K562 (cell line): ENCODE results near the gene TP53I13. TPM values are rescaled to one million over a fixed set of nuclear protein-coding genes. Genes with fewer than 3 reads are reported as not detected.

Experiments used
- ATAC-seq: fragments of 200-7000 bp; cut with Tn5 transposase; 3 replicates; pipeline ENCODE4 v1.9.1; 2020; ENCODE audit warnings: moderate library complexity
- BruUV-seq: library from RNA; stranded (reverse); fragments of 400-500 nt; replicated peaks from 2 replicates; lab custom pipeline; 2021; lab: Mats Ljungman, UMichigan
- CTCF ChIA-PET: fragments of 300-600 bp; formaldehyde crosslinking; extraction: SDS; loops from one replicate; lab custom pipeline; 2021; ENCODE audit warnings: low intra/inter-chr PET ratio; lab: Yijun Ruan, JAX
- POLR2A ChIA-PET: fragments of 300-600, 350-650 bp; sonication (Branson Sonifier 250); formaldehyde crosslinking; extraction: SDS; loops from one replicate; lab custom pipeline; 2021; ENCODE audit warnings: antibody characterized with exemption, inconsistent platforms; lab: Yijun Ruan, JAX
- DNase-seq, 4 experiments: peaks; one replicate each; pipeline versions ENCODE4 v3.0.0 to v3.0.0-alpha.2; 2011 to 2018; ENCODE audit warnings: low spot score in 3 of 4, mixed read lengths in 3 of 4; ENCODE audit errors: extremely low read depth in 1 of 4
- FAIRE-seq: peaks from 2 replicates; lab custom pipeline; 2011; peaks lifted over from hg19 to GRCh38; lab: Jason Lieb, UNC
- H2AFZ ChIP-seq: 2 replicates; pipeline ENCODE4 v1.6.0; 2011; ENCODE audit warnings: low read depth, low read length, control low read depth, inconsistent platforms
- H3K27ac ChIP-seq: fragments of 200-600 bp; 3 replicates; pipeline ENCODE4 v1.8.0; 2011; ENCODE audit warnings: low read depth, mild to moderate bottlenecking, control low read depth, inconsistent platforms, low read length, moderate library complexity, mixed read lengths; ENCODE audit errors: extremely low read depth
- H3K27me3 ChIP-seq, 2 experiments: fragments of 300-600 bp in 1 of 2; 2 replicates in 1 of 2; 3 replicates in 1 of 2; pipeline versions ENCODE4 v1.6.0 to v1.8.0; 2011; ENCODE audit warnings: inconsistent platforms in 2 of 2, low read length in 2 of 2, mild to moderate bottlenecking in 1 of 2, mixed read lengths in 1 of 2, moderate library complexity in 1 of 2; ENCODE audit not compliant: control insufficient read depth in 2 of 2, insufficient read depth in 2 of 2
- H3K36me3 ChIP-seq: fragments of 300-600 bp; 3 replicates; pipeline ENCODE4 v1.8.0; 2011; ENCODE audit warnings: mild to moderate bottlenecking, low read length, inconsistent platforms; ENCODE audit not compliant: control insufficient read depth, insufficient read depth
- H3K4me1 ChIP-seq, 2 experiments: fragments of 200-600 bp in 1 of 2; replicated peaks in 1 of 2; 2 replicates in 1 of 2; 3 replicates in 1 of 2; pipeline versions ENCODE4 v1.5.1 to v1.8.0; 2011; ENCODE audit warnings: inconsistent platforms in 2 of 2, low read length in 2 of 2, mild to moderate bottlenecking in 1 of 2, mixed read lengths in 1 of 2, moderate library complexity in 1 of 2; ENCODE audit not compliant: control insufficient read depth in 2 of 2, insufficient read depth in 2 of 2
- H3K4me2 ChIP-seq: 2 replicates; pipeline ENCODE4 v1.6.1; 2011; ENCODE audit warnings: low read length, control low read depth, inconsistent platforms, mixed read lengths; ENCODE audit not compliant: insufficient read depth
- H3K4me3 ChIP-seq: fragments of 200-600 bp; sonication (generic), shearing (Covaris generic); 2 replicates; pipeline ENCODE4 v1.5.1; 2016; ENCODE audit warnings: control low read depth, inconsistent platforms
- H3K79me2 ChIP-seq: fragments of 200-600 bp; 3 replicates; pipeline ENCODE4 v1.8.0; 2011; ENCODE audit warnings: low read length, inconsistent platforms; ENCODE audit not compliant: control insufficient read depth, insufficient read depth
- H3K9ac ChIP-seq, 2 experiments: 2 replicates each; pipeline versions ENCODE4 v1.6.0 to v1.6.1; 2011; ENCODE audit warnings: low read depth in 2 of 2, low read length in 2 of 2, control low read depth in 1 of 2, inconsistent platforms in 1 of 2, mild to moderate bottlenecking in 1 of 2, mixed read lengths in 1 of 2; ENCODE audit not compliant: insufficient read depth in 1 of 2
- H3K9me1 ChIP-seq: one replicate; pipeline ENCODE4 v1.6.0; 2011; ENCODE audit warnings: inconsistent platforms, mild to moderate bottlenecking, low read length, moderate library complexity; ENCODE audit not compliant: control insufficient read depth, insufficient read depth
- H3K9me3 ChIP-seq: replicated peaks from 2 replicates; pipeline ENCODE4 v1.5.1; 2011; ENCODE audit warnings: low read depth, low read length, inconsistent platforms; ENCODE audit not compliant: control insufficient read depth, insufficient read depth
- H4K20me1 ChIP-seq: replicated peaks from 2 replicates; pipeline ENCODE4 v1.6.1; 2011; ENCODE audit warnings: low read length, inconsistent platforms, mixed read lengths; ENCODE audit not compliant: control insufficient read depth, insufficient read depth
- ADNP ChIP-seq: fragments of 200-800 bp; sonication (Bioruptor generic); IDR thresholded peaks from 2 replicates; pipeline ENCODE4 v1.6.1; 2016; ENCODE audit warnings: missing genetic modification characterization, missing compliant biosample characterization
- AFF4 ChIP-seq: sonication (generic); formaldehyde crosslinking; IDR thresholded peaks from 2 replicates; pipeline ENCODE4 v1.8.0; 2023; ENCODE audit warnings: mild to moderate bottlenecking, missing genetic modification reagents
- ESRRA ChIP-seq: fragments of 450-650 bp; IDR thresholded peaks from 2 replicates; pipeline ENCODE4 v1.6.1; 2014; ENCODE audit warnings: low read depth, mild to moderate bottlenecking, moderate library complexity, borderline replicate concordance
- FIP1L1 ChIP-seq: fragments of 200-400 bp; formaldehyde crosslinking; IDR thresholded peaks from 2 replicates; pipeline ENCODE4 v1.6.1; 2018; ENCODE audit warnings: mild to moderate bottlenecking, low read depth, low read length; ENCODE audit not compliant: poor library complexity, severe bottlenecking
- FOS ChIP-seq: IDR thresholded peaks from 3 replicates; pipeline ENCODE4 v1.6.1; 2011; ENCODE audit not compliant: insufficient read length; ENCODE audit errors: extremely low read depth
- HDAC1 ChIP-seq, 2 experiments: fragments of 450-650 bp; IDR thresholded peaks; 2 replicates each; pipeline ENCODE4 v1.6.1; 2016 to 2017; ENCODE audit warnings: inconsistent platforms in 1 of 2, mild to moderate bottlenecking in 1 of 2, moderate library complexity in 1 of 2
- HMGN3 ChIP-seq: IDR thresholded peaks from 2 replicates; pipeline ENCODE4 v1.6.1; 2011; ENCODE audit warnings: borderline replicate concordance, low read depth, mild to moderate bottlenecking, mixed read lengths, low read length; ENCODE audit not compliant: insufficient read length; ENCODE audit errors: extremely low read depth
- MAX ChIP-seq: sonication (generic); formaldehyde crosslinking; IDR thresholded peaks from 2 replicates; pipeline ENCODE4 v1.9.0; 2022; ENCODE audit warnings: mild to moderate bottlenecking, missing genetic modification reagents
- MTA3 ChIP-seq: fragments of 450-650 bp; formaldehyde crosslinking; IDR thresholded peaks from 2 replicates; pipeline ENCODE4 v1.6.1; 2017; ENCODE audit warnings: mild to moderate bottlenecking, borderline replicate concordance
- POLR2G ChIP-seq: fragments of 200-400 bp; formaldehyde crosslinking; IDR thresholded peaks from 2 replicates; pipeline ENCODE4 v1.6.1; 2017; ENCODE audit warnings: low read depth, mild to moderate bottlenecking, antibody characterized with exemption, low read length, moderate library complexity
- RAD21 ChIP-seq, 2 experiments: fragments of 250-450 bp in 1 of 2; fragments of 450-650 bp in 1 of 2; sonication (Bioruptor Pico) in 1 of 2; formaldehyde crosslinking in 1 of 2; IDR thresholded peaks in 1 of 2; conservative IDR thresholded peaks in 1 of 2; 2 replicates each; pipeline versions ENCODE4 v1.4.0 to v1.8.0; 2020 to 2022; ENCODE audit warnings: mild to moderate bottlenecking in 2 of 2, moderate library complexity in 1 of 2
- RCOR1 ChIP-seq, 2 experiments: IDR thresholded peaks; 2 replicates each; pipeline ENCODE4 v1.6.1; 2012; ENCODE audit warnings: low read depth in 2 of 2, low read length in 2 of 2, borderline replicate concordance in 1 of 2, improper control_type of control experiment in 1 of 2
- SRF ChIP-seq, 2 experiments: fragments of 250-450, 450-650 bp in 1 of 2; sonication (Bioruptor Pico) in 1 of 2; sonication (generic) in 1 of 2; formaldehyde crosslinking; IDR thresholded peaks; 2 replicates each; pipeline versions ENCODE4 v1.5.0 to v1.5.1; 2020 to 2022; ENCODE audit warnings: mild to moderate bottlenecking in 1 of 2, missing genetic modification reagents in 1 of 2
- TAF1 ChIP-seq: IDR thresholded peaks from 2 replicates; pipeline ENCODE4 v1.6.1; 2011; ENCODE audit warnings: mild to moderate bottlenecking, low read length, moderate library complexity; ENCODE audit not compliant: insufficient read depth, control insufficient read depth, severe bottlenecking; ENCODE audit errors: extremely low read depth
- TBL1XR1 ChIP-seq, 2 experiments: IDR thresholded peaks; 2 replicates each; pipeline ENCODE4 v1.6.1; 2012; ENCODE audit warnings: improper control_type of control experiment in 2 of 2, low read length in 2 of 2, mild to moderate bottlenecking in 1 of 2
- ZC3H11A ChIP-seq: IDR thresholded peaks from 2 replicates; pipeline ENCODE4 v1.6.1; 2012; ENCODE audit warnings: low read depth, low read length, improper control_type of control experiment
- WGBS: fragments of 100-300 bp; shearing (Covaris generic); methylation state at CpG from one replicate; pipeline ENCODE4 v1.1.6; 2016; ENCODE audit warnings: low coverage, mixed read lengths; ENCODE audit not compliant: insufficient coverage; ENCODE audit errors: missing lambda C conversion rate; 5-methylcytosine and 5-hydroxymethylcytosine counted together
- in situ Hi-C: fragments of 300-500 bp; cut with MboI; formaldehyde crosslinking; loops from 4 replicates; pipeline ENCODE4 v1.15.0; 2018; ENCODE audit warnings: inconsistent platforms, mixed read lengths
- intact Hi-C: fragments of 100-400 bp; cut with micrococcal nuclease; formaldehyde crosslinking; loops from 2 replicates; pipeline ENCODE4 v1.14.2; 2022
- polyA plus RNA-seq, 8 experiments: library from polyadenylated mRNA; depleted of rRNA in 4 of 8; stranded (reverse) in 5 of 8; unstranded in 3 of 8; fragments of >200 nt; fragmentation: Nextera tagmentation in 2 of 8; fragmentation: Illumina TruSeq in 1 of 8; extraction: Ambion mirVana in 2 of 8; extraction: Trizol in 1 of 8; gene quantifications; 2 replicates each; pipeline versions ENCODE4 v1.2.1 to v1.2.3, GENCODE V29; 2011 to 2014; ENCODE audit warnings: inconsistent platforms in 1 of 8, missing spikeins in 1 of 8
- total RNA-seq, 7 experiments: library from RNA; depleted of rRNA in 6 of 7; stranded (reverse); fragments of >200 nt in 6 of 7; fragmentation: Illumina TruSeq in 2 of 7; extraction: Trizol in 2 of 7; gene quantifications; 2 replicates each; pipeline versions ENCODE4 v1.2.1 to v1.2.3, GENCODE V29; 2011 to 2021; ENCODE audit warnings: low replicate concordance in 1 of 7

TP53I13 gene
- total and polyA plus RNA-seq, 9 of the 15 experiments (the other 6 are each of a cell fraction or from before 2014, with no cell fraction given): 0.08 to 28.3 (median 9.1) TPM

- peaks cover 3% of the 10 kb centered on the region for H3K9me1 ChIP-seq
- in situ Hi-C loops: no loop called here
- no peaks in the 10 kb centered on the region for H3K36me3 ChIP-seq
- CTCF ChIA-PET: interaction anchor here (0.6 to 1.5 kb wide), 3 partner anchors 198 to 551 kb away, joined by 3 to 4 read pairs (median 3); no protein-coding TSS in a partner anchor
- intact Hi-C loops: no loop called here
- no peaks in the 10 kb centered on the region; a peak in 1 of 5 replicates for H3K27me3 ChIP-seq
- H3K4me3 ChIP-seq: peak overlapping the region; percentile 57
- FAIRE-seq (peak; percentile 63), DNase-seq (peak; percentile 80 to 85 (median 83)), ATAC-seq (peak; percentile 88)
- peak overlapping the region; percentile 75 to 96 for H3K9ac ChIP-seq
- H3K27ac ChIP-seq: peak overlapping the region; percentile 87
- peak overlapping the region; percentile 78 for H3K4me2 ChIP-seq
- POLR2A ChIA-PET: interaction anchor here (0.6 to 1.0 kb wide), 3 partner anchors 11 to 1134 kb away, joined by 3 to 4 read pairs (median 3); no protein-coding TSS in a partner anchor
- no peaks in the 10 kb centered on the region for H3K9me3 ChIP-seq
- BruUV-seq: TSS peak; percentile 93
- H3K79me2 ChIP-seq: no peaks in the 10 kb centered on the region
- no peaks in the 10 kb centered on the region for H4K20me1 ChIP-seq
- under 1% methylated on average over 63 of the region's 63 CpGs for WGBS
- peaks cover 3 to 50% of the 10 kb centered on the region in 2 experiments; a peak in 4 of 5 replicates for H3K4me1 ChIP-seq
- H2AFZ ChIP-seq: peak overlapping the region; percentile 97
- TF ChIP-seq AFF4 (no peak), ADNP (tag) (no peak), POLR2G (peak; percentile 76), ZC3H11A (no peak), FIP1L1 (peak; percentile 12), MTA3 (peak; percentile 51; the same call in 1 of the 2 replicates), RCOR1 (IDR thresholded peaks at IDR 0.05; ENCODE audit: borderline replicate concordance in 1 of 2, low read depth in 2 of 2, low read length in 2 of 2) (peak in 1 of 2 experiments; percentile 7; a peak in 1 of 4 replicates), MAX (CRISPR knock-in tag) (no peak), FOS (no peak), RAD21 (CRISPR knock-in tag; conservative IDR thresholded peaks at IDR 0.05 in 1 of 2, IDR thresholded peaks at IDR 0.05 in 1 of 2) (peak in 1 of 2 experiments; percentile 33; a peak in 1 of 4 replicates), SRF (CRISPR knock-in tag; IDR thresholded peaks at IDR 0.05) (0 out of 4 replicates have a peak, but pooled peaks of 1 of the 2 experiments have one; percentile 13), ESRRA (peak; percentile 12; the same call in 1 of the 2 replicates), HMGN3 (peak; percentile 13), TBL1XR1 (IDR thresholded peaks at IDR 0.05; ENCODE audit: low read length in 2 of 2) (no peak), TAF1 (peak; percentile 30), HDAC1 (IDR thresholded peaks at IDR 0.05) (0 out of 4 replicates have a peak, but pooled peaks of 1 of the 2 experiments have one; percentile 3)
Observed at GRCh38 chr17:29567554-29568330, 759 bp upstream of the TP53I13 start.
